Measurements from ENCODE around the gene MCF2. TPM values are rescaled to one million over a fixed set of nuclear protein-coding genes. Genes with fewer than 3 reads are reported as not detected.

Gene MCF2
- total and polyA plus RNA-seq, 2 of the 4 experiments (the other 2 are of a cell fraction), result 0.07 TPM; not detected in 1

DNA sequence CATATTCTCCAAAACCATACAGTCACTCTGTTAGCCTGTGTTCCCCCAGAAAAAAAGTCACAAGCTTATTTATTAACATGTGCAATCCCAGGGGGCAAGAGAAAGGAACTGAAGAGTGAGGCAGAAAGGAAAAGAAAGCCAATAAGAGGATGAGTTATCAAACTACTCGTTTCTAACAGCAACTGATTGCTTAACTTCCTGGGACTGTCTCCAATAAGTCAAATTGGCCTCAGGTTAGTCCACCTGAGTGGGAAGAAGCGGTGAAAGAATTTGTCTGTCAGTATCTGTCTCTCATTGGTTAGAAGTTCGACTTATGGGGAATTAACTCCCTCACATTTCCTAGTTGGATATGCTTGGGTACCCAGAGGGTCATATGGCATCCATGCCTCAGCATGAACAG lies 163.4 kb downstream of the MCF2 start:
- H3K14ac ChIP-seq (replicated peaks; ENCODE audit: low read depth, low read length), result no peak overlapping the region
- H3K56ac ChIP-seq (ENCODE audit: extremely low read depth, insufficient read depth, low read length), result no peak overlapping the region
- no peak overlapping the region for H2BK20ac ChIP-seq (ENCODE audit: low read depth, low read length)
- no peak overlapping the region for H2AK5ac ChIP-seq (ENCODE audit: low read depth, low read length)
- H2AK9ac ChIP-seq (replicated peaks; ENCODE audit: low read depth, low read length, poor library complexity), result no peak overlapping the region
- WGBS, 2 experiments (ENCODE audit: extremely low coverage in 2 of 2, insufficient read length in 1 of 2), result no CpG with 5 or more reads among the region's 3 CpGs
- BruUV-seq (replicated peaks), result no TSS peak
- DNase-seq (no peak), ATAC-seq (ENCODE audit: low read depth) (no peak)
- no peaks in the 10 kb centered on the region for H3K27me3 ChIP-seq (ENCODE audit: control insufficient read depth, insufficient read depth, low read length)
- no peak for TF ChIP-seq NFE2L2 (IDR thresholded peaks at IDR 0.05; ENCODE audit: low read depth, low read length)
- TF ChIP-seq MAFK (IDR thresholded peaks at IDR 0.05; ENCODE audit: low read depth, low read length), result no peak
- TF ChIP-seq, protein P1, sequence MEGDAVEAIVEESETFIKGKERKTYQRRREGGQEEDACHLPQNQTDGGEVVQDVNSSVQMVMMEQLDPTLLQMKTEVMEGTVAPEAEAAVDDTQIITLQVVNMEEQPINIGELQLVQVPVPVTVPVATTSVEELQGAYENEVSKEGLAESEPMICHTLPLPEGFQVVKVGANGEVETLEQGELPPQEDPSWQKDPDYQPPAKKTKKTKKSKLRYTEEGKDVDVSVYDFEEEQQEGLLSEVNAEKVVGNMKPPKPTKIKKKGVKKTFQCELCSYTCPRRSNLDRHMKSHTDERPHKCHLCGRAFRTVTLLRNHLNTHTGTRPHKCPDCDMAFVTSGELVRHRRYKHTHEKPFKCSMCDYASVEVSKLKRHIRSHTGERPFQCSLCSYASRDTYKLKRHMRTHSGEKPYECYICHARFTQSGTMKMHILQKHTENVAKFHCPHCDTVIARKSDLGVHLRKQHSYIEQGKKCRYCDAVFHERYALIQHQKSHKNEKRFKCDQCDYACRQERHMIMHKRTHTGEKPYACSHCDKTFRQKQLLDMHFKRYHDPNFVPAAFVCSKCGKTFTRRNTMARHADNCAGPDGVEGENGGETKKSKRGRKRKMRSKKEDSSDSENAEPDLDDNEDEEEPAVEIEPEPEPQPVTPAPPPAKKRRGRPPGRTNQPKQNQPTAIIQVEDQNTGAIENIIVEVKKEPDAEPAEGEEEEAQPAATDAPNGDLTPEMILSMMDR (conservative IDR thresholded peaks at IDR 0.05; ENCODE audit: low read depth, low read length), result no peak
- TF ChIP-seq RCOR1 (IDR thresholded peaks at IDR 0.05; ENCODE audit: insufficient replicate concordance, low read length), result no peak
- no peak for TF ChIP-seq FOS (IDR thresholded peaks at IDR 0.05; ENCODE audit: low read depth, low read length)
- no peak for TF ChIP-seq RAD21 (IDR thresholded peaks at IDR 0.05; ENCODE audit: low read length)
- no peak for TF ChIP-seq BHLHE40 (IDR thresholded peaks at IDR 0.05; ENCODE audit: low read depth, low read length)
- no peak for TF ChIP-seq POLR2A (IDR thresholded peaks at IDR 0.05; ENCODE audit: low read depth, low read length)
- no peak overlapping the region for H3K4me2 ChIP-seq (ENCODE audit: low read depth, low read length)
- H3K23ac ChIP-seq (ENCODE audit: low read depth, low read length), result no peak overlapping the region
- no peaks in the 10 kb centered on the region for H3K9me3 ChIP-seq (ENCODE audit: control insufficient read depth, insufficient read depth, low read length)
- H2BK5ac ChIP-seq (ENCODE audit: low read depth, low read length, poor library complexity, severe bottlenecking), result no peak overlapping the region
- no peaks in the 10 kb centered on the region for H3K9me1 ChIP-seq (ENCODE audit: insufficient read depth, low read length)
- H3K18ac ChIP-seq (ENCODE audit: low read depth, low read length), result no peak overlapping the region
- H2BK120ac ChIP-seq (ENCODE audit: low read depth, low read length), result no peak overlapping the region
- no peak overlapping the region for H3K4ac ChIP-seq (ENCODE audit: low read depth, low read length)
- POLR2A ChIA-PET (ENCODE audit: unreplicated experiment), result no interaction called here
- no peak overlapping the region for H4K8ac ChIP-seq (ENCODE audit: low read depth in 2 of 2, low read length in 2 of 2)
- no peak overlapping the region for H4K91ac ChIP-seq (ENCODE audit: insufficient read depth, low read depth, low read length)
- no peaks in the 10 kb centered on the region for H3K79me1 ChIP-seq (ENCODE audit: low read depth in 1 of 2, low read length in 2 of 2)
- dilution Hi-C loops (cut with HindIII; ENCODE audit: low sequenced_read_pairs, unreplicated experiment) (no loop called here), intact Hi-C loops (cut with micrococcal nuclease) (no loop called here), in situ Hi-C loops (cut with MboI; ENCODE audit: low sequenced_read_pairs) (no loop called here)
- no peak overlapping the region for H3K9ac ChIP-seq (ENCODE audit: low read depth, low read length)
- no peak overlapping the region for H2BK15ac ChIP-seq (ENCODE audit: low read depth, low read length)
- H3K27ac ChIP-seq (ENCODE audit: insufficient read depth, low read length), result no peak overlapping the region
- H3K4me1 ChIP-seq (ENCODE audit: control insufficient read depth, insufficient read depth, low read length), result no peaks in the 10 kb centered on the region
- no peaks in the 10 kb centered on the region for H4K20me1 ChIP-seq (ENCODE audit: insufficient read depth, low read length)
- H4K5ac ChIP-seq (ENCODE audit: low read depth, low read length), result no peak overlapping the region
- no peaks in the 10 kb centered on the region for H3K36me3 ChIP-seq (ENCODE audit: control insufficient read depth, insufficient read depth, low read length)
- H2AFZ ChIP-seq (replicated peaks; ENCODE audit: low read length, poor library complexity), result no peak overlapping the region
- CTCF ChIA-PET, result interaction anchor here (0.9 kb wide), 1 partner anchor 26 kb away, joined by 4 read pairs; no protein-coding TSS in a partner anchor
- no peak overlapping the region for H3K4me3 ChIP-seq (ENCODE audit: insufficient read depth, low read depth, low read length)
